Left kidney (tissue), 2 donors: ENCODE results near the gene KLF16. TPM values are rescaled to one million over a fixed set of nuclear protein-coding genes. Genes with fewer than 3 reads are reported as not detected.
A peak's percentile ranks its signal among the peaks of the same experiment; 100 is the strongest.

ENCODE experiments used
- DNase-seq: peaks from one replicate; pipeline ENCODE4 v3.0.0-alpha.2; 2013
- polyA plus RNA-seq: library from polyadenylated mRNA; unstranded; fragments of 120-200 nt; gene quantifications from one replicate; pipeline ENCODE4 v1.2.1, GENCODE V29; 2013; ENCODE audit not compliant: insufficient read length

KLF16 gene
- polyA plus RNA-seq, 1 donor, result 4.5 TPM

DNA sequence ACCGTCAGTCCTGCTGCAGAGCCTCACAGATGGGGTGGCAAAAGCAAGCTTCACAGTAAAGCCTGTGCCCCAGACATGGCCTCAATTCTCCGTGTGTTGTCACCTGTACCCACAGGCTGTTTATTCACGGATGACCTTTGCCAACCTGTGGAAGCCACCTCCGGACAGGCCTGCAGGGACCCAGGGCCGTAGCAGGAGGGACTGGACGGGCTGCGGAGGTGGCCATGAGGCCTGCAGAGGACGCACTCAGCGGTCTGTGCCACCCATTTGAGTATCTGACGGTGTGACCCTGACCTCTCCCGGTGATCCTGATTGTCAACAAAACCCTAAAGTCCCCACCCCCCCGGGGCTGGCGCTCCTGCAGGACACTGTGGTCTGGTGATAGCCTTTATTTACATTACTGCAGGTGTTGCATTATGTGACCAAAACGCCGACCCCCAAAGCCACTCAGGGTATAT is 7.8 kb upstream of the KLF16 start:
- no peak for DNase-seq

DNA sequence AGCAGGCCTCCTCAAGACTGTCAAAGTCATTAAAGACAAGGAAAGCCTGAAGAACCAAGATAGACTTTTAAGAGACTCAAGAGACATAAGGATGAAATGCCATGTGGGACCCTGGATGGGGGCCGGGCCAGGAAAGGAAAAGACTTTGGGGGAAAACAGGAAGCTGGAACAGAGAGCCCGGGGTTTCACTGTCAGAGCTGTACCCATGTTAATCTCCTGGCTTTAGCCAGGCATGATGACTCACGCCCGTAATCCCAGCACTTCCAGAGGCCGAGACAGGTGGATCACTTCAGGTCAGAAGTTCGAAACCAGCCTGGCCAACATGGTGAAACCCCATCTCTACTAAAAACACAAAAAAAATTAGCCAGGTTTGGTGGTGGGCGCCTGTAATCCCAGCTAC is 5.6 kb upstream of the KLF16 start:
- no peak for DNase-seq

DNA sequence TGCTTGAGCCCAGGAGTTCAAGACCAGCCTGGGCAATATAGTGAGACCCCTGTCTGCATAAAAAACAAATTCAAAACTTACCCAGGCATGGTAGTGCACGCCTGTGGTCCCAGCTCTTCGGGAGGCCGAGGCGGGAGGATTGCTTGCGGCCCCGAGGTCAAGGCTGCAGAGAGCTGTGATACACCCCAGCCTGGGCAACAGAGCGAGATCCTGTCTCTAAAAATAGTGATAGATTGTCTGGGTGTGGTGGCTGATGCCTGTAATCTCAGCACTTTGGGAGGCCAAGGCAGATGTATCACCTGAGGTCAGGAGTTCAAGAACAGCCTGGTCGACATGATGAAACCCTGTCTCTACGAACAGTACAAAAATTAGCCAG is 4.0 kb upstream of the KLF16 start:
- no peak for DNase-seq

- DNase-seq, result no peak
Measured at GRCh38 chr19:1866693-1867348, 3.4 kb upstream of the KLF16 start.

- no peak for DNase-seq
Measured at GRCh38 chr19:1865172-1866010, 2.0 kb upstream of the KLF16 start.

- no peak for DNase-seq
Measured at GRCh38 chr19:1864480-1865171, 1.2 kb upstream of the KLF16 start.

DNA sequence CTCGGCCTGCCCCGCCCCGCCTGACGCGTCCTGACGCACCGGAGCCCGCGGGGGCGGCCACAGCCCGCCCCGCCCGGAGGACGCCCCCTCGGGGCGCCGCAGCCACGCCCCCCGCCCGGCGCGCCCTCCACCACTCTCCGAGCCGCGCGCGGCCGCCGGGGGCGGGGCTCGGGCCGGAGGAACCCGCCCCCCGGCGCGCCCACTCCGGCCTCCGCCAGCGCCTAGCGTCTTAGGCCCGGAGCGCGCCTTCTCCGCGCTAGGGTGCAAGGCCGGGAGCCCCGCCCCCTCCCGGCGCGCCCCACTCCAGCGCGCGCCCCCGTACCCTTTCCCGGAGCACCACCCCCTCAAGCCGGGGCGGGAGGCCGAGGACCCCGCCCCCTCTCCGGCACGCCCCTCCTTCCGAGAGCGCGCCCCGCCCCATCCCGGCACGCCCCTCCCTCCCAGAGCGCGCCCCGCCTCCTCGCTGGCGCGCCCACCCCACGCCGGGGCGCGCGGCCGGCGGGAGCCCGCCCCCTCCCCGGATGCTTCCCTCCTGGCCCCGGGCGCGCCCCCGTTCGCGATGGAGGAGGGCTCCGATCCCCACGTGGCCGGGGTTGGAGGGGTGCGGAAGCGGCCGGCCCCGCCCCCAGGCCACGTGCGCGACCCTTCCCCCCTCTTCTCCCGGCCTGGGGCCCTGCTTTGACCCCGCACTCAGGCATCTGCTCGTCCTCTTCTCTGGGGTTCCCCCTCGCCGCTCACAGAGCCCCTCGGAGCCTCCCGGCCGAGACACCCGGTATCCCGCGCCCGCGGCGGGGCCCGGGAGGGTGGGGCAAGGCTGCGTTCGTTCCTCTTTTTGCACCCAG is 480 bp upstream of the KLF16 start:
- DNase-seq, result peak; percentile 90

DNA sequence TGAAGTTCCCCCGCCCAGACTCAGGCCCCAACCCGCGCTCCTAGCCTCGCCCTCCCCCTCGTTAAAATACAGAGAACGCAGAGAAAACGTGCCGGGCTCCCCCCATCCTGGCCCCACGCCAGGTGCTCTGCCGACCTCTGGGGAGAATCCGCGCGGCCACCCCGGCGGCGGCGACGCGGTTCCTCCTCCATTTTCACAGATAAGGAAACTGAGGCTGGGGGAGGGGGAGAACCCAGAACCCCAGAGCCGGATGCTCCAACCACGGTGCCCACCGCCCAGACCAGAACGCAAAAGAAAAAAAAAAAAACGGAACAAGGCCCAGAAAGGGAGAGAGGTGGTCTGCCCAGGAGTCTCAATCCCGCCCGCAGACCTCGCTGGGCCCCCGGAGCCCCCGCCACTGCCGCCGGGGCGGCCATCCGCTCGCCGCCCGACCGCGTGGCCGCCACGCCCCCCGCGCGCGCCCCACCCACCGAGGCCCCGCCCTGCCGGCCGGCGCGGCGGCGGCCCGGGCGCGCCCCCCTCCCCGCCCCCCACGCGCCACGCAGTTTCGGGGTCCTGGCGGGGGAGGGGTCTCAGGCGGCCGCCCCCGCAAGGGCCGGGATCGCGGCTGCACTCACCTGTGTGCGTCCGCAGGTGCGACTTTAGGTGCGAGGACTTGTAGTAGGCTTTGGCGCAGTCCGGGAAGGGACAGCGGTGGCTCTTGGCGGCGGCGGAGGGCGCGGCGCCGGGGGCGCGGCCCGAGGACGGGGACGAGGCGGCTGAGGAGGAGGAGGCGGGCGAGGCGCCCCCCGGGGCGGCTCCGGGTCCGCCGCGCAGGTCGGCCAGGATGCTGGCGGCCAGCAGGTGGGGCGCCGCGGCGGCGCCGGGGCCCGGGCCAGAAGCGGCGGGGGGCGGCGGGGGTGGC is 703 bp downstream of the KLF16 start:
- DNase-seq, result no peak

- DNase-seq, result no peak
Measured at GRCh38 chr19:1862068-1862423, 1.3 kb downstream of the KLF16 start.

GRCh38 chr19:1861599-1862031 is 1.8 kb downstream of the KLF16 start:
- no peak for DNase-seq

DNA sequence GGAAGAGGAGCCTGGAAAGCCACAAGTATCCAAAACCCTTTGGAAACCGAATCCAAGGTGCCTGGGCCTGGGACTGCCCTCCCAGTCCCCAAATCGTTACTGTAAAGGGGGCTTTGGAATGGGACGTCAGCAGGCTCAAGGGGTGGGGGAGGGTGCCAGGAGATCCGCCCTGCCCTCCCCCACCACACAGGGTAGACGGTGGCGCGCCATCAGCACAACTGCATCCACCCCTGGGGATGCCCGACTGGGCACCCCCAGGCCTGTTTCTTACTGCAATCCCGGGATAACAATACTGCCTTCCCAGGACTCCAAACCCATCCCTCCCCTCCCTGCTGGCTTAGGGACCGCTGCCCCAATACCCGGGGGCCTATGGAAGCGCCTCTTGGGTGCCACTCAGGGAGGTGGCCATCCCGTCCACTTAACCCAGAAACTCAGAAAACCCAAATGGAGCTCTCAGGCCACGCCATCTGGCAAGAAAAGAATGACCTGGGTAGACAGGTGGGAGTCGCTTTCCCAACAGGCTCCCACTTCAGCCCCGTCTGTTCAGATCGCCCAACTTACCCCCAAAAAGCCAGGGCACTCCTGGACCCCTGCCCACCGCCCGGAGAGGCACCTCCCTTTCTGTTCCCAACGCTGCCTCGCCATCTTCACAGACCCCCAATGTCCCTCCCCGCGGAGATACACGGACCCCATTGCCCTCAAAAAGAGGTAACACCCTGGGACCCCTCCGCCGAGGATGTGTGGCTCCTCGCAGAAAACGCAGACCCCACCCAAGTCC is 2.4 kb downstream of the KLF16 start:
- no peak for DNase-seq

DNA sequence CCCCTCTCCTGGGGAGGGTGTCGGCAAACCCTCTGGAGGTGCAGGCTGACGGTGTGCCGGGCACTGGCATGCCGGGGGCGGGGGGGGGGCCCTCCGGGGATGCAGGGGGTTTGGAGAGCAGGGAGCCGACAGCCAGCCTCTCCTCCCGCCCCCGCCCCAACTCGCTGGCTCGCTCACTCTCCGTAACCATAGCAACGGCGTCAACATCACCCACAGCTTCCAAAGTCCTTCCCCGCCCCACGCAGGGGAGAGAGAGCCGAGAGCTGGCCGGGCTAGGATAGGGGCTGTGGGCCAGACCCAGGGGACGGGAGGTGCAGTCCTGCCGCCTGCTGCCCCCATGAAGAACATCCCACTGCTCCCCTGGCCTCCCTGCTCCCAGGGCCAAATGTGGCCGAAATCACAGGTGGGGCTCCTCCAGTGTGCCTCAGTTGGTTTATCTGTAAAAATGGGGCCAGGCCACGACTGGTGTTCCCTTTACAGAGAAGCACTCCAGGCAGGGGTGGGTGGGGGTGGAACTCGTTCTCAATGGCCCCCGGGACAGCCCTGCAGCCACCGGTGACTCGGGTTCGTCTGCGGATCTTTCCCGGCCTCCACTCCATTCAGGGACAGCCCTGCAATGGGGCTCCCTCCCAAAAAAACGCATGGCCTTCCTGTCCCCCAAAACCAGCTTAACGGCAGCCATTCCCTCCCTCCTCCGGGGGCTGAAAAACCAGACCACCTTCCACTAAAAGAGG is 3.2 kb downstream of the KLF16 start:
- DNase-seq, result peak; percentile 83

DNA sequence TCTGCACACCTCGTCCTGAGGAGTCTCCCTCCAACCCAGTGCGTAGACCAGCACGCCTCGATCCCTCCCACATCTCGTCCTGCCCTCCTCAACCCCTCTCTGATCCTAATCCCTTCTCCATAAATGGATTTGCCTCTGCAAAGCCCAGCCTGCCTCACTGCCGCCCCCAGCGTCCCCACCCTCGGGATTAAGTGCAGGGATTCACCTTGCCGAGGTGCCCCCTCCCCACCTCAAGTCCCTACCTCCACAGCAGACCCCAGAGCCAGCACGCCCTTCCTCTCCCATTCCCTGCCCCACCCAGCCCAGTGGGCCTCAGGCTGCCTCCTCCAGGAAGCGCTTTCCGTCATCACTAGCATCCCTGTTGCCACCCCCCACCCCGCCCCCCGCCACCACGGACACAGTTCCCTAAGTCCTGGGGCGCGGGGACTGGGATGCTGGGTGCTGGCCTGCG is 4.0 kb downstream of the KLF16 start:
- no peak for DNase-seq

DNA sequence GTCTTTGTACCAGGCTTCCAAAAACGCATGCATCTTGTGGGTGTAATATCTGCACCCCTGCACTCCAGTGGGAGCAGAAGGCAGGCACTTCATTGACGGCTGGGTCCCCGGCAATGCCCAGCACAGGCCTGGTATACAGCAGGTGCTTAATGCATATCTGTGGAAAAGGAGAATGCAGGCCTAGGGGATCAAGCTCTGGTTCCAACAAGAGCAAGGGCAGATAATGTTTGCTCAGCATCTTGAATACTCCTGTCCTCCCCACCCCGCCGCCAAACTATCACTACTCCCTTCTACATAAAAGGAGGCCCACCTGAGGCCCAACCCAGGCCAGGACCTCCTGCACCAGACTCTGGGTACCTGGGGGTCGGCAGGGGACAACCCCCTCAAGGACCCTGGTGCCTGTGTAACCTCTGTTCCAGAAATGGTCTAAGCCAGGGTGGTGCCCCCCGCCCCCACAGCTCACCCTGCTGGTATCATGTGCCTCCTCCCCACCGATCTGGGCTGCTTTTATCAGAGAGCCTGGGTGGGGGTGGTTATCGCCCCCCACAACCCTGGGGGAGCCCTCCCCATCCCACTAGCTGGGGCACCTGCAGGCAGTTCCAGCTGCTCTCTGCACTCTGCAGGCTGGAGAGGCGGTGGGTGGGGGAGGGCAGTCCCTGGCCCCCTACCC is 4.8 kb downstream of the KLF16 start:
- no peak for DNase-seq

- no peak for DNase-seq
Measured at GRCh38 chr19:1857648-1858326, 5.6 kb downstream of the KLF16 start.

- DNase-seq, result no peak
Measured at GRCh38 chr19:1856698-1857603, 6.4 kb downstream of the KLF16 start.

DNA sequence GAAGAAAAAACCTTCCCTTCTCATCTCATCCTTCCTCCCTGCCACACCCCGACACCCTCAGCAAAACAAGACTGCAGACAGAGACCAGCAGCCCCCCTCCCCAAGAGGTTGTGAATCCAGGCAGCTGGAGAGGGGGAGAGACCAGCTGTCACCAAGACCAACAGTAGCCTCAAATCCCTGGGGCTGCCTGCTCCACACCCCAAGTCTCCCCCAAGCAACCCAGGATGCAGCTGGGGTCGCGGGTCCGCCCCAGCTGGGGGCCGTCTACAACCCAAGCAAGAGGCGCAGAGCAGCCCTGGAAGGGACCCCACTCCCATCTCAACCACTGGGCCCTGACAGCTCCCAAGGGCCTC is 7.1 kb downstream of the KLF16 start:
- DNase-seq, result no peak
